ENCODE measurements around the gene SLC10A7.

The SLC10A7 gene

GRCh38 chr4:146237092-146237491 lies 284.6 kb downstream of the SLC10A7 start:
- Histone ChIP-seq H3K4me1 (peaks cover 2% of the 10 kb centered on the region; the same call in 1 of the 2 replicates), H3K27me3 (ENCODE audit: low read depth) (peaks cover 2% of the 10 kb centered on the region; the same call in 1 of the 2 replicates), H3K4me3 (no peak overlapping the region), H3K9me3 (no peaks in the 10 kb centered on the region), H3K36me3 (replicated peaks) (no peaks in the 10 kb centered on the region)
- in situ Hi-C loops (cut with MboI; ENCODE audit: low sequenced_read_pairs): no loop called here
- peak in 1 of 2 experiments; percentile 13 for DNase-seq (ENCODE audit: low spot score in 2 of 2)

- in situ Hi-C loops (cut with MboI; ENCODE audit: low sequenced_read_pairs): no loop called here
- H3K9me3 ChIP-seq: no peaks in the 10 kb centered on the region
- DNase-seq (ENCODE audit: low spot score in 2 of 2): no peak
- H3K4me3 ChIP-seq: no peak overlapping the region
- peaks cover 2% of the 10 kb centered on the region; the same call in 1 of the 2 replicates for H3K27me3 ChIP-seq (ENCODE audit: low read depth)
- no peaks in the 10 kb centered on the region for H3K4me1 ChIP-seq
- no peaks in the 10 kb centered on the region for H3K36me3 ChIP-seq (replicated peaks)
Observed at GRCh38 chr4:146236216-146236615, 285.5 kb downstream of the SLC10A7 start.

GRCh38 chr4:146235654-146236177 lies 286.0 kb downstream of the SLC10A7 start:
- no peak for DNase-seq (ENCODE audit: low spot score in 2 of 2)
- Histone ChIP-seq H3K4me3 (no peak overlapping the region), H3K36me3 (replicated peaks) (no peaks in the 10 kb centered on the region), H3K9me3 (no peaks in the 10 kb centered on the region), H3K27me3 (ENCODE audit: low read depth) (peaks cover 2% of the 10 kb centered on the region; the same call in 1 of the 2 replicates), H3K4me1 (no peaks in the 10 kb centered on the region)
- in situ Hi-C loops (cut with MboI; ENCODE audit: low sequenced_read_pairs): no loop called here

- Histone ChIP-seq H3K9me3 (no peaks in the 10 kb centered on the region), H3K4me3 (no peak overlapping the region), H3K36me3 (replicated peaks) (no peaks in the 10 kb centered on the region), H3K27me3 (ENCODE audit: low read depth) (peaks cover 2% of the 10 kb centered on the region; the same call in 1 of the 2 replicates), H3K4me1 (no peaks in the 10 kb centered on the region)
- DNase-seq (ENCODE audit: low spot score in 2 of 2): no peak
- in situ Hi-C loops (cut with MboI; ENCODE audit: low sequenced_read_pairs): no loop called here
Observed at GRCh38 chr4:146232131-146232722, 289.5 kb downstream of the SLC10A7 start.

- Histone ChIP-seq H3K27me3 (ENCODE audit: low read depth) (peaks cover 2% of the 10 kb centered on the region; the same call in 1 of the 2 replicates), H3K4me3 (no peak overlapping the region), H3K9me3 (no peaks in the 10 kb centered on the region), H3K36me3 (replicated peaks) (no peaks in the 10 kb centered on the region), H3K4me1 (no peaks in the 10 kb centered on the region)
- in situ Hi-C loops (cut with MboI; ENCODE audit: low sequenced_read_pairs): no loop called here
- DNase-seq (ENCODE audit: low spot score in 2 of 2): no peak
Observed at GRCh38 chr4:146229406-146229805, 292.3 kb downstream of the SLC10A7 start.

- Histone ChIP-seq H3K36me3 (replicated peaks) (no peaks in the 10 kb centered on the region), H3K4me1 (no peaks in the 10 kb centered on the region), H3K9me3 (no peaks in the 10 kb centered on the region), H3K27me3 (ENCODE audit: low read depth) (peaks cover under 1% of the 10 kb centered on the region; the same call in 1 of the 2 replicates), H3K4me3 (no peak overlapping the region)
- in situ Hi-C loops (cut with MboI; ENCODE audit: low sequenced_read_pairs): no loop called here
- no peak for DNase-seq (ENCODE audit: low spot score in 2 of 2)
Observed at GRCh38 chr4:146224326-146224966, 297.3 kb downstream of the SLC10A7 start.

GRCh38 chr4:146222313-146222712 lies 299.4 kb downstream of the SLC10A7 start:
- Histone ChIP-seq H3K27me3 (ENCODE audit: low read depth) (peaks cover 5% of the 10 kb centered on the region; the same call in 1 of the 2 replicates), H3K9me3 (no peaks in the 10 kb centered on the region), H3K4me3 (no peak overlapping the region), H3K4me1 (no peaks in the 10 kb centered on the region), H3K36me3 (replicated peaks) (no peaks in the 10 kb centered on the region)
- in situ Hi-C loops (cut with MboI; ENCODE audit: low sequenced_read_pairs): no loop called here
- DNase-seq (ENCODE audit: low spot score in 2 of 2): no peak

GRCh38 chr4:146214238-146214637 lies 307.5 kb downstream of the SLC10A7 start, which contains the start of gene REELD1:
REELD1 (plus strand) TSS chr4:146214538; CDS start chr4:146216953, 2,415 bp downstream.
- Histone ChIP-seq H3K36me3 (replicated peaks) (no peaks in the 10 kb centered on the region), H3K4me1 (no peaks in the 10 kb centered on the region), H3K4me3 (no peak within 1 kb of the TSS), H3K9me3 (no peaks in the 10 kb centered on the region), H3K27me3 (ENCODE audit: low read depth) (peaks cover 2% of the 10 kb centered on the region)
- in situ Hi-C loops (cut with MboI; ENCODE audit: low sequenced_read_pairs): no loop called here
- DNase-seq (ENCODE audit: low spot score in 2 of 2): no peak

GRCh38 chr4:146212781-146213180 lies 309.0 kb downstream of the SLC10A7 start:
- Histone ChIP-seq H3K4me3 (no peak overlapping the region), H3K36me3 (replicated peaks) (no peaks in the 10 kb centered on the region), H3K4me1 (no peaks in the 10 kb centered on the region), H3K27me3 (ENCODE audit: low read depth) (peaks cover 4% of the 10 kb centered on the region), H3K9me3 (no peaks in the 10 kb centered on the region)
- in situ Hi-C loops (cut with MboI; ENCODE audit: low sequenced_read_pairs): no loop called here
- DNase-seq (ENCODE audit: low spot score in 2 of 2): no peak

GRCh38 chr4:146211440-146211839 lies 310.3 kb downstream of the SLC10A7 start:
- Histone ChIP-seq H3K36me3 (replicated peaks) (no peaks in the 10 kb centered on the region), H3K9me3 (no peaks in the 10 kb centered on the region), H3K4me1 (no peaks in the 10 kb centered on the region), H3K4me3 (no peak overlapping the region), H3K27me3 (ENCODE audit: low read depth) (peaks cover 4% of the 10 kb centered on the region)
- in situ Hi-C loops (cut with MboI; ENCODE audit: low sequenced_read_pairs): no loop called here
- DNase-seq (ENCODE audit: low spot score in 2 of 2): no peak

GRCh38 chr4:146210890-146211289 lies 310.9 kb downstream of the SLC10A7 start:
- in situ Hi-C loops (cut with MboI; ENCODE audit: low sequenced_read_pairs): no loop called here
- H3K27me3 ChIP-seq (ENCODE audit: low read depth): peaks cover 4% of the 10 kb centered on the region
- H3K9me3 ChIP-seq: no peaks in the 10 kb centered on the region
- no peak overlapping the region for H3K4me3 ChIP-seq
- no peak for DNase-seq (ENCODE audit: low spot score in 2 of 2)
- H3K4me1 ChIP-seq: no peaks in the 10 kb centered on the region
- no peaks in the 10 kb centered on the region for H3K36me3 ChIP-seq (replicated peaks)

GRCh38 chr4:146207410-146207809 lies 314.3 kb downstream of the SLC10A7 start:
- in situ Hi-C loops (cut with MboI; ENCODE audit: low sequenced_read_pairs): no loop called here

More at GRCh38 chr4:146207410-146207809, 314.3 kb downstream of the SLC10A7 start:
- Histone ChIP-seq H3K9me3 (no peaks in the 10 kb centered on the region), H3K4me1 (no peaks in the 10 kb centered on the region), H3K4me3 (no peak overlapping the region), H3K36me3 (replicated peaks) (no peaks in the 10 kb centered on the region), H3K27me3 (ENCODE audit: low read depth) (peaks cover 4% of the 10 kb centered on the region)
- DNase-seq (ENCODE audit: low spot score in 2 of 2): no peak

Measured in HAP-1 (cell line).